Suppressor macrophage (primary cell): ENCODE results near the gene IRX2.

Experiments used
- DNase-seq, 4 experiments: peaks; one replicate each; pipeline ENCODE4 v3.0.0-alpha.2; 2020 to 2022

IRX2 gene

GRCh38 chr5:2740051-2740875 lies 11.2 kb downstream of the IRX2 start:
- DNase-seq: no peak

GRCh38 chr5:2739360-2740050 lies 12.0 kb downstream of the IRX2 start:
- DNase-seq: no peak

- no peak for DNase-seq
Observed at GRCh38 chr5:2738700-2739359, 12.6 kb downstream of the IRX2 start.

- DNase-seq: no peak
Observed at GRCh38 chr5:2738156-2738699, 13.2 kb downstream of the IRX2 start.

- DNase-seq: no peak
Observed at GRCh38 chr5:2737273-2738155, 14.0 kb downstream of the IRX2 start.

GRCh38 chr5:2736872-2737271 lies 14.6 kb downstream of the IRX2 start:
- no peak for DNase-seq

- DNase-seq: no peak
Observed at GRCh38 chr5:2735996-2736395, 15.5 kb downstream of the IRX2 start.

GRCh38 chr5:2732850-2733249 lies 18.6 kb downstream of the IRX2 start:
- no peak for DNase-seq

- DNase-seq: no peak
Observed at GRCh38 chr5:2732004-2732403, 19.5 kb downstream of the IRX2 start.

- DNase-seq: no peak
Observed at GRCh38 chr5:2729189-2729588, 22.3 kb downstream of the IRX2 start.

GRCh38 chr5:2727550-2727949 lies 23.9 kb downstream of the IRX2 start:
- no peak for DNase-seq

GRCh38 chr5:2725980-2726765 lies 25.3 kb downstream of the IRX2 start:
- DNase-seq: no peak

- no peak for DNase-seq
Observed at GRCh38 chr5:2724831-2725230, 26.6 kb downstream of the IRX2 start.

- DNase-seq: no peak
Observed at GRCh38 chr5:2724031-2724581, 27.4 kb downstream of the IRX2 start.

- DNase-seq: no peak
Observed at GRCh38 chr5:2722901-2723300, 28.6 kb downstream of the IRX2 start.

GRCh38 chr5:2721385-2722138 lies 29.9 kb downstream of the IRX2 start:
- no peak for DNase-seq

GRCh38 chr5:2719332-2719731 lies 32.1 kb downstream of the IRX2 start:
- DNase-seq: no peak

- DNase-seq: no peak
Observed at GRCh38 chr5:2718115-2718514, 33.4 kb downstream of the IRX2 start.

- no peak for DNase-seq
Observed at GRCh38 chr5:2715856-2716255, 35.6 kb downstream of the IRX2 start.

GRCh38 chr5:2714805-2715204 lies 36.7 kb downstream of the IRX2 start:
- no peak for DNase-seq
